HG02678 (cell line): Measurements from ENCODE around the gene NACC2.
"Not testable (repeated sequence)": the region's sequence is repeated elsewhere in the genome, so short reads cannot be mapped to it uniquely, and the experiment has no call there.

Experiments
- ATAC-seq: cut with Tn5 transposase; IDR thresholded peaks from one replicate; pipeline ENCODE4 v1.9.1; 2021; ENCODE audit warnings: mild to moderate bottlenecking, moderate library complexity; ENCODE audit not compliant: unreplicated experiment

NACC2 gene

DNA sequence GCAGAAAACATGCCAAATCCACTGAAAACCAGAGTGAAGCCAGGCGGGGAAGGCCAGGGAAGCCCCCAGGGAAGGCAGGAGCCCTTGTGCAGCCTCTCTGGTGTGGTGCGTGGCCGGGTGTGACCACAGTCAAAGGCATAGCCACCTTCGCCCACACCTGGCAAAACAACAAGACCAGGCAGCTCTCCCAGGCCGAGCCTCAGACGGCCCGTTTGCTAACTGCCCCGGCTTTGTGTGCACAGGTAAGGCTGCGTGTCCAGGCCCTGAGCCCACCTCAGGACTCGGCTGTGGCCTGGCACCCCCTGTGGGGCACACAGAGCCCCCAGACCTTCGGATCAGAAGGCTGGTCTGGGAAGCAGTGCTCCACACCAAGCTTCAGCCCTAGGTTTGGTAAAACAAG lies 17.5 kb upstream of the NACC2 start:
- ATAC-seq = no peak

DNA sequence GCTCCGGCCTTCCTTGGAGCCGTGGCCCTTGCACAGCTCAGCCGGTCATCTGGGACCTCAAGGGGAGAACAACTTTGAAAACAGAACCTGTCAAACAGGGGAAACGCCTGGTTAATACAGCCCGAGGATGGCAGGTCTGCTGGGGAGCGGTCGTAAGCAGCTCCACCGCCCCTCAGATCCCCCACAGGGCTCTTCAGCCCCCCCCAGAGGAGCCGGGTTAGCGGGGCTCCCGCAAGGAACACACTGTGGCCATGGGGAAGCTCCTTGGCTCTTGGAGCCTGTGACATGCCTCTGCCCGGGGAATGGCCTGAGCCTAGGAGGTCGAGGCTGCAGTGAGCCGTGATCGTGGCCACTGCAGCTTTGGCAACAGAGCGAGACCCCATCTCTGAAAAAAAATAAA lies 16.8 kb upstream of the NACC2 start:
- ATAC-seq = no peak

DNA sequence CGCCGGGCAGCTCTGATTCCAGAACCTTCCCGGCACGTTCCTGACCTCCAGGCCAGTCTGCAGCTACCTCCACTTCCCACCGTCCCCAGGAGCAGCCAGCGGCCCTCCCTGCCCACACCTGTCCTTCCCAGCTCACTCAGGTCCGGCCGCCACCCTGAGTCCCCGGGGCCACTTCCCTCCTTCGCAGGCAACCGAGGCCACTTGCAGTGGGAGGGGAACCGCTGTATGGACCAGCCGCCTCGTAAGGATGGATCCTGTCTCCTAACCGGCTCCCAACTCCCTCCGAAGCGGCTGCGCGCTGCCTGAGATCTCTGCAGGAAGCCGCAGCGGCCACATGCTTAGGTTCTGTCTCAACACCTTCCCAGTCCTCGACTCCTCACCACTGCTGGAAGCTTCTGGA lies 16.1 kb upstream of the NACC2 start:
- no peak for ATAC-seq

DNA sequence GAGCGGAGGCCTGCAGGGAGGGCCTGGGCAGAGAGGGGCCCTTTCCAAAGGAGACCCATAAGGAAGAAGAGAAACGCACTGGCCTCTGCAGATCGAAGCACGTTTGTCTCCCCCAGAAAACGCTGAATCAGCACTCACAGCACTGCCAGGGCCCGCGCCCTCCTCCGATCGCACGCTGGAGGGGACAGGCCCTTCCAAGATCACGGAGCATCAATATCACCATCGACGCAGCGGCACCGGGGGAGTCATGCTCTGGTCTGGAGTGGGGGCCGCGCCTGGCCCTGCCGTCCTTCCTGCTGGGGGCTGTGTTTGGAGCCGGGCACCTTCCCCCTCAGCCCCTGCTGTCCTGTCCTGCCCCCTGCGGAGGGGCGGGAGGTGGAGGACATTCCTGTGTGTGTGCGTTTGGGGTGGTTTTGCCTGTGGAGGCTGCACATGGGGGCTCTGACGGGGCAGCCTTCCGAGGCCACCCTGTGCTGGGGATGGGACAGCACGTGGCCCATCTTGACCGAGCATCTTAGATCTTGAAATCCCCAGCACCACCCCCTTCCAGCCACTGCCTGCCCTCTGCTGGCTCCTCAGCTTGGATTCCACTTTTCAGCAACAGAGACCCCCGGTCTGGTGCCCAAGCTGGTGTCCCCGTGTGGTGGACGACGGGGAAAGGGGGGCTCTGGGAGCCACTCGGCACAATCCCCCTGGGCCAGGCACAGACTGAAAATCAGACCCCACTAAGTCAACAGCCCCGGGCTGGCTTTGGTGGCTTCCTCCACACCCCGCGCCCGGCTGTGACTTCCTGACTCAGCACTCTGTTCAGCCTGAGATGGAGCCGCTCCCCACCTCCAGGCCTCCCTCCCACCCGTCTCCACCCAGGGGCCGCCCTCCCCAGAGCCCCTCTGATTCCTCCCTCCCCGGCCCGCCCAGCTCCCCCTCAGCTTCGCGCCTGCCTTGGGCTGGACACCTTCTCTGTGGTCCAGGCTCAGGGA lies 15.3 kb upstream of the NACC2 start:
- ATAC-seq = no peak

DNA sequence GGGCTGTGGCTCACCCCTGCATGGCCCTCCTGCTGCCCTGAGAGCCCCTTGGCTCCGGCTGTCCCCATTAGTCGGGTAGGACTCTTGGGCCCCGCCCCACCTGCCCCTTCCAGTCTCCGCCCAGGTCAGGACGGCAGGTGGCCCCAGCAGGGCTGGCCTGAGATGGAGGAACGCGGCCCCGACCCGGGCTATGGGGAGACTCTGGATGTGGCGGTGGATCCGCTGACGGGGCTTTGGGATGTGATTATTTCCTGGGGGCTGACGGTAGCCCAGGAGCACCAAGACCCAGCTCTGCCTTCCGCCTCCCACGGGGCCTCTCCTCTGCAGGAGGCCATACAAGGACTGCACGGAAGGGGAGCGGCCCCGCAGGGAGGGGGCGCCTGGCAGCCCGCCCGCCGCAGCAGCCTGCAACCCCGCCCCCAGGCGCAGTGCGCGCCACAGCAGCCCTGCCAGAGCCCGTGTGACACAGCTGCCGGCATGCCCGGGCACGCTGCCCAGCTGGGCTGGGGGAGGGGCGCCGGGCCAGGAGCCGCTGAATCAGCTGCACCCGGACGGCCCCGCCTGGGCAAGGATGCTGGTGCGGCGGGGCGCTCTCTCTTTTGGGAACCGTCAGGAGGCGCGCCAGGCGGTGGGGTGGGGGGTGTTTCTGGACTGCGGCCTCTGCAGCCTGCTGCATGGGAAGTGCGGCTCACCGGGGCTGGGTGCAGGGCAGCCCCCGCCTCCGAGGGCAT lies 14.4 kb upstream of the NACC2 start:
- ATAC-seq = peak; percentile 81

DNA sequence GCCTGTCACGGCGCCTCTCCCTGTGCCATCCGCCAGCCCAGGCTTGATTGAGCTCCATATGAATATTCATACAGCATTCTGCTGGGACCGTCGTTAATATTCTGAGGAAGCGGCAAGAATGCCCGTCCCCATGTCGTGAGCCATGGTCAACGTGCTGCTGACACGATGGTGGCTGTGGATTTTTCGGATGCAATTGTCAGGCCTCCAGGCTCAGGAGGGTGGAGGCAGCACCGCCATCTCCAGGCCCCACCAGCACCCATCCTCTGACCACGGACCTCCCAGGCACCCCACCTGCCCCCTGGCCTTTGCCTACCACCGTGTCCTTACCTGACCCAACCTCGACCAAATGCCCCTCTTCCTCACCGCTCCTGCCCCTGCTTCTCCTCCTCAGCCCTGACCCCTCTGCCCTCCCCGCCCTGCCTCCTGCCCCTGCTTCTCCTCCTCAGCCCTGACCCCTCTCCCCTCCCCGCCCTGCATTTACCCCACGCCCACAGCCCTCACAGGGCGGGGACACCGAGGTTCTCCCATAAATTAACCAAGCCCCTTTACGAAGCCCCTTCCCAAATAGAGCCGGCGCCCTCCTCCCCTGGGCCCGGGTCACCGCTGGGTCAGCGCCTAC lies 13.7 kb upstream of the NACC2 start:
- no peak for ATAC-seq

DNA sequence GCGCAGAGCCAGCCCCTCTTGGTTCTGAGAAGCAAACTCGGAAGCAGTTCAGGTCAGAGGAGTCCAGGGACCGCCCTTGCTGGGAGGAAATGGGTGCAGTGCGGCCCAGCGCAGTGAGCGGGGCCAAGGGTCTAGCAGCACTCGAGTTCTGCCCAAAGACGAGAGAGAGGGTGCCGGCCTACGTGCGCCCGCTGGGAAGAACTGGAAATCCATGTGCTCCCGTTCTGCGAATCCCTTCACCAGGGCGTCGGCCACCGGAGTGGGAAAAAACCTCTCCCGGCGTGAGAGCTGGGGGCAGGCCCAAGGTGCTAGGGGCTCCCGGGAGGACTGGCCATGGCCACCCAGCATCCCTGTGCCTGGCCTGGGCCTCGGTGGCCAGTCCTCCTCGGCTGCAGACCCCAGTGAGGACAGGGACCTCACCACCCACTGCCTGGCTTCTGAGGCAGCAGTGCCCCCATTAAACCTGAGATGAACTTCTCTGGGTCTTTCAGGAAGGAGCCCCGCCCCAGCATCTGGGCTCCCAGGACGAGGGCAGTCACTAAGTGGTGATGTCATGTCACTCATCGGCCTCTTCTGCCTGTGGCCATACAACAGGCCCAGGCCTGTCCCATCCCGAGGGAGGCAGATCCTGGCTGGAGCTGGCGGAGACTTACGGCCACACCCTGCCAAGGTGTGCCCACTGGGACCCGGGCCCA lies 13.0 kb upstream of the NACC2 start:
- ATAC-seq = no peak

DNA sequence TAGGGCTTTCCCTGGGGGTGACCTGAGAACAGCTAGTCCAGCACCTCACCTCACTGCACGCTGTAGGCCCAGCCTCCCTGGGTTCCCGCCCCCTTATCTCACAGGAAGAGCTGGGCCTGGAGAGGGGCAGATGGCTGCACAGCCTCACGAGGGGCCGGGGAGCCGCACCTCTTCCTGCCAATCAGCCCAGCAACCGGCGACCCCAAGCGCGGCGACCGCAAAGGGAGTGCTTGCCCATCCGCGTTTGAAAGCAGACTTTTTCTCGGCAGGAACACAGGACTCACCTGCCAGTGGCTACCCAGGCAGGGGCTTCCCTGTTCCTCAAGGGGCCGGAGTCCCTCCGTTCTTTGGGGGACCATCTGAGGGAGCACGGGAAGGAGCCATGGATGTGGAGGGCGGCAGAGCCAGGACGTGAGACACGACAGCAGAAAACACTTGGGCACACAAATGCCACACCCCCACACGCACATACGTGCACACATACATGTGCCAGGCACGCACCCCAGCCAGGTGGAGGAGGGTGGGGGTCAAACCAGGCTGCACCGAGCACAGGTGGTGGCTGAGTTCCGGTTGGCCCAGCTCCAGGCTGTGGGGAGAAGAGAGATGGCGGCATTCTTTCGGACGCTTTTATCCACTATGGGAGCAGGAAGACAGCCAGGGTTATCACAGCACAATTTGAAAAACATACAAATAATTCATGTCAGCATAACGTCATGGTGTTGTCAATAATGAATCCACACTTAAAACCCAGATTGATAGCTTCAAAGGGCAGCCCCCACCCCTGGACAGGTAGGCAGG lies 12.3 kb upstream of the NACC2 start:
- no peak for ATAC-seq

DNA sequence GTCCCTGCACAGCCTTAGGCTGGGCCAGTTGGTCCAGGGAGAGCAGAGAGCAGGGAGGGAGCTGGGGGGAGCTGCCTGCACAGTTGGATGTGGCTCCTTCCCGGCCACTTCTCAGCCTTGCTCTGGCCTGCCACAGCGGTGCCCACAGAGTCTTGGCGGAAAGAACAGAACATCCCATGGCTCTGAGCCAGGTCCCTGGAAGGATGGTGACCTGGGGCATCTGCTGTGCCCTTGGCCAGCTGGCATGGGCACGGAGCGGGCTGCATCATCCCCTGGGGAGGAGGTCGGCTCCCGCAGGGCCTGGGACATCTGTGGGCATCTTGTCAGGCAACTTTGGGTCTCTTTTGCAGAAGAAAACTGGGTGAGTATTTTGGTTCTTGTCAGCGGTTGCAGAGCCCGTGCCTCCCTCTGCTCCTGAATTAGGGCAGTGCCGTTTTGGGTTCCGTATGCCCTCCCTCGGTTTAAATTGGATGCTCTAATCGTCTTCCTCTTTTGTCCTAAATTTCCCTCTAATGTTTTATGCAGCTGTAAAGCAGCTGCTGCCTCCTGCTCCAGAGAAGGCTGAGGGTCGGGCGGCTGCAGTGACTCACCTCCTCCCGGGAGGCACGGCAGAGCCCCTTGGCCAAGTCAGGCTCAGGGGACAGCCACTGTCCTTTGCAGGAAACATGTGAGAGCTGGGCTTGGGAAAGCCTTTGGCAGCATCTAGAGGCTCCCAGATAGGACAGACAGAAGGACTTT lies 10.5 kb upstream of the NACC2 start:
- ATAC-seq = no peak

DNA sequence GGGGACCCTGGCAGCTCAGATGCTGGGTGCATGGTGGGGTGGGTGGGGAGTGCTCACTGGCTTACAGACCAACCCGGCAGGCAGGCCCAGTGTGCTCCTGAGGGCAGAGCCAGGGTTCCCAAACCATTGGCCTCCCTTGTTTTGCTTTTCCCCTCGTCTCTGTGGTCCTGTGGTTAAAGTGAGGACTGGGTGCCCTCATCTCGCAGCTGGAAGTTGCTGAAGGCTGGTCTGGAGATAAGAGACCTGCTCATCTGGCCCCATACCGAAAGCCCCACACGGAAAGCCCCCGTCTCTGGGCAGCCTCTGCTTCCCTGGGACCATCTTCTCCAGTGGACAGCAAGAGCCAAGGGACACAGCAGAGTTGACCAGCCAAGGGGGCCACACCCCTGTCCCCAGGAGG lies 9.8 kb upstream of the NACC2 start:
- no peak for ATAC-seq

DNA sequence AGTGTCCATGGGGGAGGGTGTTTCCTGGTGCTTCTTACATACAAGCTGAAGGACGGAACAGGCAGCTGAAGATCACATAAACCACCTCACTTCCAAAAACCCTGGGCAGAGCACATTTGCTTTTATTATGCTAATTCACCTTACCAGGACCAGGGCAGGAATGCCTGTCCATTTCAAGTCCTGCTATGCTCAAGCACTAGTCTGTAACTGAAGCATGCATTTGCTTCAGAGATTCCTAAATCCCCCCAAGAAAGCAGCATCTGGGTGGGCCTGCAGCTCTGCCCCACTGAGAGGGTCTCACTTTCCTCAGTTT lies 9.4 kb upstream of the NACC2 start:
- ATAC-seq = no peak

DNA sequence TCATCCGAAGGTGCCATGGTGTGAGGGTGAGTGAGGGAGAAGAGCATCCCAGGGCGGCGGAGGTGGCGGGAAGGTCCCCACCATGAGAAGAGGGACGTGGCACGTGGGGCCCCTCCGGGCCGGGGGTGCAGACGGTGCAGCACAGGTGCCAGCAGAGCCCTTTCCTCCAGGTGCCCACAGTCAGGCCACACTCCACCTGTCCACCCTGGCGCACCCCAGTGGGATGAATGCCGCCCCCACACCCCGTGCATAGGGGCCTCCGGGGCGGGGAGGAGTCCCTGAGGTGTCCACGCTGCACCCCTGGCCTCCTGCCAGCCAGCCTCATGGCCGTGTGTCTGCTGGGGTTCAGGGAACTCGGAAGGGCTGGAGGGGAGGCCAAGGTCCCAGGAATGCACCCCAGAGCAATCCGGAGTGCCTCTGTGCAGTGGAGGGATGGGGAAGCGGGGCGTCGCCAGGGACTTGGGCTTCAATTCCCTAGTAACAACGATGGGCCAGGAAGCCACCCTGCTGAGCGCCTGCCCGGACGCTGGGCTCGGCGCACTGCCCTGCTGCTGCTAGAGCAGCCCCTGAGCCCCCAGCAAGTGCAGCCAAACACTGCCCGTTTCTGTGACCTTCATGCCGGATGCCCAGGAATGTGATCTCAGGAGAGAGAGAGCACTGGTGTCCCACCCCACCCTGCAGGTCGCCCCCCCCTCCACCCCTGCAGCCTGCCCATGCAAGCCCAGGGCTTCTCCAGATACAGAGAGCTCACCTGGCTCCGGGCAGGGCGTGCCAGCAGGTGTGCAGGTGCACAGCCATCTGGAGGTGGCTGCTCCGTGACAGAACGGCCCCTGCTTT lies 8.8 kb upstream of the NACC2 start:
- ATAC-seq = no peak

DNA sequence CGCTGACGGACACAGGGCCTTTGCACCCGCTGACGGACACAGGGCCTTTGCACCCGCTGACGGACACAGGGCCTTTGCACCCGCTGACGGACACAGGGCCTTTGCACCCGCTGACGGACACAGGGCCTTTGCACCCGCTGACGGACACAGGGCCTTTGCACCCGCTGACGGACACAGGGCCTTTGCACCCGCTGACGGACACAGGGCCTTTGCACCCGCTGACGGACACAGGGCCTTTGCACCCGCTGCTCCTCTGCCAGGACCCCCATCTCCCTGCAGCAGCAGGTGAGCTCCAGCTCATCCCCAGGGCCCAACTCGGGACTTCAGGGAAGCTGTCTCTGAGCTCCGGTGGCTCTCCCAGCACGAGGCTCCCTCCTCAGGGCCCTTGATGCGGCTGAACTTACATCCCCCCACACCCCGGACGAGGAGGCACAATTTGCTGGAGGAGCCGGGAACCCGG lies 6.6 kb upstream of the NACC2 start:
- not testable (repeated sequence) for ATAC-seq

DNA sequence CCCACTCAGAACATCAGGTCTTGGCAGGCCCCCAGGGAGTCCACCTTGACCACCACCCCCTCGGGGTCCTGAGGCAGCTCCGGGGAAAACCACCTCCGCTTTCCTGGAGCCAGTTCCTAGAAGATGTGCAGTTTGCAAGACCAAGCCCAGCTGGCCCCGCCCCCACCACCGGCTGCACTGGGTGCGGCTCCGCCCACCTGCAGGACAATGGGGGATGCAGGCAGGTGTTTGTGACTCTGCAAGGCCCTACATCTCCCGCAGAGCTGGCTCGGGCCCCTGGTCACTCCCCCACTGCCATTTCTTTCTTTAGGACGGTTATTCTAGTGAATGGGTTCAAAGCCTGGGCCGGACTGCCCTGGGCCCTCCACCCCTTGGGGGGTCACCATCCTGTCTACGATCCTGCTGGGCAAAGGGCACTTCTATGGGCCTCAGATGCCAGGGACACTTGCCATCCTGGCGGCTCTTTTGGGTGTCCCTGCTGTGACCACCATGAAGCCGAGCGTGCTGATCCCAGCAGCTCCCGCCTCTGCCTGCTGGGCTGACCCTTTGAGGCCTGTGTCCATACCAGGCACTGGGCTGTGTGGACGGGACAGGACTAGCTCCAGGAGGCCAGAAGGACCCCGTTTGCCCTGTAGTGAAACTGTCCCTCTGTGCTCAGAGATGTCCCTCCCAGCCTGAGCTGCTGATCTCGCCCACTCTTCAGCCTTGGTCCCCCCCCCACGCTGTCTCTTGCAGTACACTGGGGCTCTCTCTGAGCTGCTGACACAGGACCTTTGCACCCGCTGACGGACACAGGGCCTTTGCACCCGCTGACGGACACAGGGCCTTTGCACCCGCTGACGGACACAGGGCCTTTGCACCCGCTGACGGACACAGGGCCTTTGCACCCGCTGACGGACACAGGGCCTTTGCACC lies 5.9 kb upstream of the NACC2 start:
- ATAC-seq = no peak

DNA sequence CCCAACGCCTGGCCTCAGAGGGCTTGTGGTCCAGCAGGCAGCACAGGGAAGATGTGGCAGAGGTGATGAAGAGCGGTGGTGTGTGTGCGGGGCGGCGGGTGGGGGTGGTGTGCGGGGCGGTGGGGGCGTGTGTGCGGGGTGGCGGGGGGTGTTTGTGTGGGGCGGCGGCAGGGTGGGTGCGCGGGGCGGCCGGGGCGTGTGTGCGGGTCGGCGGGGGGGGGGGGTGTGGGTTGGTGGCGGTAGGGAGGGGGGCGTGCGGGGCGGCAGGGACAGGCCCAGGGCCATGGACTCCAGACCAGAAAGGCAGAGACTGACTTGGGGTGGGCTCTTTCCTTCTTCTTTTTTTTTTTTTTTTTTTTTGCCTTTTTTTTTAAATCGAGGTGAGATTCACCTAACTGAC lies 4.5 kb upstream of the NACC2 start:
- ATAC-seq = no peak

DNA sequence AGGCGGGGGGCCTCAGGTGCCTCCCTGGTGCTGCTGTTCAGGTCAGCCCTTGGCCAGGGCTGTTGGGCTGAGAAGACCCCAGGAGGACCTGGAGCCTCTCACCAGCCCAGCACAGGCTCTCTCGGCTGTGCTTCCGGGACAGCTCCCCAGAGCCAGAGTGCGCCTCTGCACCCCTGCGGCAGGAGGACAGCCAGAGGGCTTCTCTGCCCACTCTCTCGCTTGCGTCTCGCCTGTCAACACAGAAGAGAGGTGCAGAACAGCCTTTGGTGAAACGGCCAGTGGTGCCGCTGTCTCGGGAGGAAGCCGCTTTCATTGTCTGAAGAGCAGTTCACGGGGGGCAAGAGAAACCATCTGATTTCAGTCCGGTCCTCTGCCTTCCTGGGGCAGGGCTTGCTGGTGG lies 3.8 kb upstream of the NACC2 start:
- no peak for ATAC-seq

DNA sequence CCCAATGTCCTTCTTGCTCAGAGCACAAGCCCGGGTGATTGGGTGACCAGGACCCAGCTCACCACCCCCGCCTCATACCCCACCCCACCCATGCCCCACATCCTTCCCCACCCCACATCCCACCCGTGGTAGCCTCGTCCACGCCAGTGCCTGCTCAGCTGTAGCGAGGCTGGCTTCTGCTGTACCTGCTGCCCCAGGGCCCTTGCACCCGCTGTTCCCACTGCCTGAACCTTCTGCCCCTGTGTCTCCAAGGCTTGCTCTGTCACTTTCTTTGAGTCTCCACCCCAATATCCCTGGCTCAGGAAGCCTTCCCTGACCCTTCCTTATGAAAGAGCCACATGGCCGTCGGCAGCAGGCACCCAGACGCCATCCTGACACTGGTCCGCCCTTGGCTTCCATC lies 3.1 kb upstream of the NACC2 start:
- no peak for ATAC-seq

DNA sequence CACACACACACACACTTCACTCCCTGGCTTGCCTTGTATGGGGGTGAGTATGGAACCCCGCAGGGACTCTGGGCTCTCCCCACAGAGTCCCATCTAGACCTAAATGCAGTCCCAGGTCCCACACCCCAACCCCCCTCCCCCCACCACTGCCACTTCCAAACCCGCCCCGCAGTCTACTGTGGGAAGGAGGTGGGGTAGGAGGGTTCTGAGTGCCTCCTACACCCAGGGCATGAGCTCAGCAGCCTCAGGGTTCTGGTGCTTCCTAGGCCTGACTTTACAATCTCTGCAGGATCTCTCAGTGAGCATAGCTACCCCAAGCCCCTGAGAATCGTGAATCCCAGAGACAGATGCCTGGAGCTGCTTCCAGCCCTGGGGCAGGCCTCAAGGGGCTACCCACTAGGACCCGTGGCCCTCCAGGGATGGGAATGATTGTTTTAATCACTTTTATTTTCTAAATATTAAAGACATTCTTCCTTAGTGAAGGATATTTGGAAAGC lies 1.5 kb upstream of the NACC2 start:
- no peak for ATAC-seq
